ENCODE measurements around the gene HRC.
"Not testable (repeated sequence)": the region's sequence is repeated elsewhere in the genome, so short reads cannot be mapped to it uniquely, and the experiment has no call there.

HRC gene

DNA sequence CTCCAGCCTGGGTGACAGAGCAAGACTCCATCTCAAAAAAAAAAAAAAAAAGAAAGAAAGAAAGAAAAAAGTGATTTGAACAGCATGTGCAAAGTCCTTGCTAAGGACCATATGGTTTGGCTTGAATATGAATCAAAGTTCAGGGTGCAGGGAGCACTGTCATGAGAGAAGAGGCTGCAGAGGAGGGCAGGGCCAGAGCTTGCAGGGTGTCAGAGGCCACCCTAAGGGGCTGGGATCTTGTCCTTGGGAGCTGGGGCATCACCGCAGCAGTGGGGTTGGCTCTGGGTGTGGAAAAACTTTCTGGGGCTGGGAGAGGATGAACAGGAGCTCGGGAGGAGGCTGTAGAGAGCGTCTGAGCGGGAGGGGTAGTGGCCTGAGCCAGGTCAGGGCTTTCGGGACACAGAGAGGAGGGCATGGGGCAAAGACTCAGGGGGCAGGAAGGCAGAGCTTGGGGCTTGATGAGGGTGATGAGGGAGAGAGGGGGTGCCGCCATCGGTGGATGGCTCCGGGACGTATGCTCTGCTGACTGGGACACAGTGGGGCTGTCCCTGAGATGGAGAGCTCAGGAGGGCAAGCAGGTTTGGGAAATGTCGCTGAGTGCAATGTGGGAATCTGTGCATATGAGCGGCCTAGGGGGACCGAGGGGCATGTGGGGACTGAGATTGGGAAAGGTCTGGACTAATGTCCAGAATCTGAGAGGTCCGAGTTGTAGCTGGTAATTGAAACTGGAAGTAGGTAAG is 5.4 kb upstream of the HRC start:
- no peak for DNase-seq

DNA sequence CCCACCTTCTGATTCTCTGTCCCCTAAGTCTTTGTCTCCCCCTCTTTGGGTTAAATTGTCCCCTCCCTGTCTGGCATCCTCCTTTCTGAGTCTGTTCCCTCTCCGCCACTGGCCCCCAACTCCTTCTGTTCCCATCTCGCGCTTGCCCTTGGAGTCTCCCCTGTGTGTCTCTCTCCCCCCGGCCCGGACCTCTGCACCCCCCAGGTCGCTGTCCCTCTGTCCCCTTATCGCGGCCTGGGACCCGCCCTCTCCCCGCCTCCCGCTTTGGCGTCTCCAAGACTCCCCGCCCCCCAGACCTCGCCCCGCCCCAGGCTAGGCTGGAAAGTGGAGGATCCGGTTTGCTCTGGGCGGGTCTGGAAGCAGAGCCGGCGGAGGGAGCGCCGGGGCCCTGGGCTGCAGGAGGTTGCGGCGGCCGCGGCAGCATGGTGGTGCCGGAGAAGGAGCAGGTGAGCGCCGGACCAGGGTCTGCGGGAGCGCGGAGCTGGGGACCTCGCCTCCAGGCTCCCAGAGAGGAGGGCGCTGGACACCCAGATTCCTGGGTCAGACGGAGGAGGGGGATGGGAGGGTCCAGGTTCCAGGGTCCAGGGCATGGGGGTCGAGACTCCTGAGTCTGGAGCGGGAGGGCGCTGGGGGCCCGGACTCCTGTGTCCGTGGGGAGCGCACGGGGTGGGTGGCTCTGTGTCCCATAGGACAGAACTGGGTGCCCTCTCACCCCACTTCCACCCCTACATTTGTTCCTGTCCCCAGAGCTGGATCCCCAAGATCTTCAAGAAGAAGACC is 2.4 kb upstream of the HRC start, which contains the start of gene TRPM4:
Gene TRPM4, plus strand, starts transcription at position 348 of the 780 bp plus-strand sequence. Its CDS starts 75 bp downstream, at position 423.
- no peak for DNase-seq

DNA sequence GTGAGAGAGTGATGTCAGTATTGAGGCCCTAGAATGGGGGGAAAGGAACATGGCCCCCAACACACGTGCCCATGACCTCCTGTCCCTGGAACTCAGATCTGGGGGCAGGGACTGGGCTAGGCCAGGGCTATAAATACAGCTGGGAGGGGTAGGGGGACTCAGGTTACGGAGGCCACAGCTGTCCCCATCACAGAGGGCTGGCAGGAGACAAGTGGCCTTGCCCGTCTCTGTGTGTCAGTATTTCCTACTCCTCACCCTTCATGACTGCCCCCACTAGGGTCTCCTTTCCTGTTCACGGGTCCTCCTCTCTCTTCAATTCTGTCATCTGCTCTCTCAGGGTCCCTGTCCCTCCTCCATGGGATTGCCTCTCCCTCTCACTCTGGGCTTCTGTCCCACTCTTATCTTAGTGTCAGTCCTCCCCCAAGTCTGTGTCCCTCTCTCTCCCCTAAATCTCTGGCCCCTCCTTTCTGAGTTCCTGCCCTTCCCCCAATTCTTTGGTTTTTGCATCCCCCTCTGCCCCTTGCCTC is 687 bp upstream of the HRC start:
- no peak for DNase-seq

GRCh38 chr19:49154279-49154678 is 917 bp downstream of the HRC start:
- DNase-seq, result no peak

GRCh38 chr19:49153167-49153809 is 1.9 kb downstream of the HRC start:
- no peak for DNase-seq

DNA sequence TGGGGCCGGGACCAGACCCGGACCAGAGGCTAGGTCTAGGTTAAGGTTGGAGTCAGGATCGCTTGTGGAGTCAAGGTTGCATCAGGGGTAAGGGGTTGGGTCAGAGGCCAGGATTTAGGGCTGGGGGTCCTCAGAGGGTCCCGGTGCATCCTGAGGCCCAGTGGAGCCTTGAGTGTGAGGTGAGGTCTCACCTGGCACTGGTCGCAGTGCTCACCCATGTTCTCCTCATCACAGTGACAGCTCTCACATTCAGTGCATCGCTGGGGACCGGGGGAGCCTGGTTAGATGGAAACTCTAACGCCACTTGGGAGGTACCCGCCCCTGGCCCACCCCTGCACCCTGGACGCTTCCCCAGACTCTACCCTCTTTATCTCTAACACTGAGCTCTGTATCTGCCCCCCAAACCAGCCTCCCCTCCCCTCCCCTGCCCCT is 3.1 kb downstream of the HRC start:
- DNase-seq, result no peak

DNA sequence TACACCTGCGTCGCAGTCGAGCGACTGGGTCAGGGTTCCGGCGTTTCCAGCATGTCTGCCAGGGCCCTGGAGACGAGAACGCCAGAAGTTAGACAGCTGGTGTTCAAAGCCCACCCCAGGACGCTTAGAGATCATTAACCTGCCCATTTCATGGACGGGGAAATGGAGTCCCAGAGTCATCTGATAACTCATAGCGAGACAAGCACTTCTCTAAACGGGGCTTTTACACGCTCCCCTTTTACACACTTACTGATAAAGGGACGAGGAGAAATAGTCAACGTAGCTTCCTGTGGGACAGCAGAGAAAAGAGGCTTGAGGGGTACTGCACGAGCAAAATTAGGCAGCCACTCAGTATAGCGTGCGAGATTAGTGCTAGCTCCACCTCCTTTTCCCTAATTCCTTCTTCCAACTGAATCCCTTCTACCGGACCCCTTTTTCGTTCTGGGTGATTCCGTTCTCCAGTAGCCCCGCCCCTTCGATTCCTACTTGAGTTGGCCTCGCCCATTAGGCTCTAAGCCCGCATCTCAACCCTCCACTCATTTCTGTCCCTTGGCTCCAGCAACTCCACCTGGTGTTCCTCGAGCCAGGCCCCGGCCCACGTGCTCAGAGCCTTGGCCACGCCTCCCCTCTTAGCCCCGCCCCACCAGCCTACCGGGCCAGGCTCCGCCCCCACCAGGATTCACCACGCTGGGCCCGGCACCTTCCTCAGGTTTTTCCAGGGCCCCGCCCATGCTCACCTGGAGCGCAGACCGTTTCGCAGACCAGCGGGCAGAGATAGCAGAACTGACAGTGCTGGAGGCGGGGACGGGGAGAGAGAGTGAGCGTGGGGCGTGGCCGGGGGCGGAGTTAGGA is 3.7 kb downstream of the HRC start:
- DNase-seq, result no peak

- DNase-seq, result no peak
These were observed 4.3 kb downstream of the HRC start for GRCh38 chr19:49150944-49151243.

- no peak for DNase-seq
These were observed 4.9 kb downstream of the HRC start for GRCh38 chr19:49150106-49150943.

DNA sequence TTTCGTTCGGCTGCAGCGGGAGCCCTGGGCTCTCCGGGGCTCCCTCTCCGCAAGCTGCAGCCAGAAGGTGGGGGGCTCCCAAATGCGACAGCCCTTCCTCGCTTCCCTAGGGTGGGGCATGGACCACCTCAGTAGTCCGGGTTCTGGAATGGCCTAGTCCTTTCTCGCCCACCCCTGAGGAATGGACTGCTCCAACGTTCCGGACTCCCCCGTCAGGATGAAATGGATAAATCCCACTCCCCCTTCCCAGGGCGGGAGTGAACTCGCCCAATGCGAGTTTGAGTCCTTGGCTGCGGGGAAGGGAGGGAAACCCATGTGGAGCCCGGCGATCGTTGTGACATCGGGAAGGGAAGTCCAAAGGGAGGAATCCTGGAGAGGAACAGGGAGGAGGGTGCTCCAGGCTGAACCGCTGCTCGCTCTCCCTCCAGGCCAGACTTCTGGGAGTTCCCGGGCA is 5.5 kb downstream of the HRC start:
- DNase-seq, result no peak

DNA sequence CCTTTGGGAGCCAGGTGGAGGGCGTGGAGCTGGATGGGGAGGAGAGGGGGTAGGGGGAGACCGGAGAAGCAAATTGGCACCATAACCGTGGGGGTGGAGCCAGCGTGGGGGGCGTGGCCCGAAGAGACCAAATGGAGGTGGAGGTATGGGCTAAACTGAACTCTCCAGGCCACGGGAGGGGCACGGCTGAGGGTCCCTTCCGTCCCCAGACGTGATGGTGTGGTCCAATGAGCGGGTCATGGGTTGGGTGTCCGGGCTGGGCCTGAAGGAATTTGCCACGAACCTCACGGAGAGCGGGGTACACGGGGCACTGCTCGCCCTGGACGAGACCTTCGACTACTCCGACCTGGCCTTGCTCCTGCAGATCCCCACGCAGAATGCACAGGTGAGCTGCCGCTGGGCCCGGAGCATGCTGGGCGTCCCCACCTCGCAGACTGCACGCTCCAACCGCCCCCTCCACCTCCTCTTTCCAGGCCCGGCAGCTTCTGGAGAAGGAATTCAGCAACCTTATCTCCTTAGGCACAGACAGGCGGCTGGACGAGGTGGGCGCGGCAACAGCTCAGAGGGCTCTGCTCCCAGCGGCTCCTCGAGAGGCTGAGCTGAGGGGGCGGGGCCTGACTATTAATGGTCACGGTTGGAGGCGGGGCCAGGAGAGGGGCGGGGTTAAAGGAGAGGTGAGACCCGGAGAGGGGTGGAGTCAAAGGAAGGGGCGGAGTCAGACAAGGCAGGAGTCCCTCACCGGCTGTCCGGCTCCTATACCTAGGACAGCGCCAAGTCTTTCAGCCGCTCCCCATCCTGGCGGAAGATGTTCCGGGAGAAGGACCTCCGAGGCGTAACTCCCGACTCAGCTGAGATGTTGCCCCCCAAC is 6.2 kb downstream of the HRC start:
- peak; percentile 44 for DNase-seq

DNA sequence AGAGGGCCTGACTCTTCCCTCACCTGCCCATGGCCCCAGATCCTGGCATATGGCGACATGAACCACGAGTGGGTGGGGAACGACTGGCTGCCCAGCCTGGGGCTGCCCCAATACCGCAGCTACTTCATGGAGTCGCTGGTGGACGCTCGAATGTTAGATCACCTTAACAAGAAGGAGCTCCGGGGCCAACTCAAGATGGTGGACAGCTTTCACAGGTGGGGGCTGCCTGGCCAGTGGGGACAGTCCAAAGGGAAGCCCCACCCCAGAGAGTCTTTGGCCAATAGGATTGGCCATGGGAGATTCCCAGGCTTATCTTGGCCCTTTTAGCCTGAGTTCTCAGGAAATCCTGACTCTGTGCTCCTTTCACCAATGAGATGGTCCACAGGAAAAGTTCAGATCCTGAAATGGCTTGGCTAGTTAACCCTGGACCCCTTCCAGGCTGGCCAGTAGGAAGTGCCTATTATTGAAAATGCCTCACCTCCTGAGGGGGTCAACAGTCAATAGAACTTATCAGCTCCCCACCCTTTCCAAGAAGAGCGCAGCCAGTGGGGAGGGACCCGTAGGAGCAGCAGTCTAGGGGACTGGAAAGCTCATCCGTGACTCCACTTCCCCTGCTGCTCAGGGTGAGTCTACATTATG is 7.0 kb downstream of the HRC start:
- DNase-seq, result no peak

- not testable (repeated sequence) for DNase-seq
These were observed 8.8 kb downstream of the HRC start for GRCh38 chr19:49146408-49146770.

GRCh38 chr19:49145573-49146407 is 9.4 kb downstream of the HRC start:
- peak; percentile 59 for DNase-seq

GRCh38 chr19:49142866-49143335 is 12.3 kb downstream of the HRC start:
- DNase-seq, result no peak

GRCh38 chr19:49141352-49141751 is 13.8 kb downstream of the HRC start:
- DNase-seq, result no peak

DNA sequence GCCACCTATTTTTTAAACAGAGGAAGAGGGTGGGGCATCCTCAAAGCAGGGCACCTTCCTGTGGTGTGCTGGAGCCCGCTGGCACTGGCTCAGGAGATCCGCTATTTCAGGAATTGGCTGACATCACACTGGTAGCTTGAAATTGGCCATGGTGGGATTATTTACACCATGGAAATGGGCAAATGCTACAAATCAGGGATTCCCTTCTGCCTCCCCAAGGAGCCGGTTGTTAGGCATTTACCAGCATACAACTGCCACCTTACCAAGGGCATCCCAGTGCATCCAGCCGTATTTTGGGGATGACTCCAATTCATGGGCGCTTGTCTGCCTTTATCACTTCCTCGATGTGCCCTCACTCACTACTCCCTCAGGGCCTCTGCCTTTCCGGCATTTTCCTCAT is 14.2 kb downstream of the HRC start:
- DNase-seq, result no peak

- no peak for DNase-seq
These were observed 18.4 kb downstream of the HRC start for GRCh38 chr19:49136771-49137171.

DNA sequence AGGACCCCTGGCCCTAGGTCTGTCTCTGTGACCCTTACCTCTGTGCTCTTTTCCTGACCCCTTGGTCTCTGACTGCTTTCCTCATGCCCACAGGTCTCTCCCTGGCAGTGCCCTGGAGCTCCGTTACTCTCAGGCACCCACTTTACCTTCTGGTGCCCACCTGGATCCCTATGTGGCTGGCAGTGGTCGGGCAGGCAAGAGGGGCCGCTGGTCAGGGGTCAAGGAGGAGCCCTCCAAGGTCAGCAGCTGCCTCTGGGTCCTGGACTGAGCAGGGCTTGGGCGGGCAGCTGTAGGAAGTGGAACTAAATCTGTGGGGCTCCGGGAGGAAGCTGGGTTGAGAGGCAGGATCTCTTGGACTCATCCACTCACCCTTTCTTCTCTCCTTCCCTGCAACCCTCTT is 19.5 kb downstream of the HRC start:
- DNase-seq, result no peak
